Measurements from ENCODE around the gene KDM2A. TPM values are rescaled to one million over a fixed set of nuclear protein-coding genes. Genes with fewer than 3 reads are reported as not detected.

The KDM2A gene
- total RNA-seq, 6 experiments from 2014 or later: 23.8 to 37.1 (median 33.4) TPM

- no peaks in the 10 kb centered on the region for H3K27me3 ChIP-seq
- no peak overlapping the region for H3K27ac ChIP-seq
- intact Hi-C loops (cut with DNase I): loop anchor here in 1 of 2 donors (5.0 kb wide), 1 partner anchor 47 kb away; no protein-coding TSS in a partner anchor
- TF ChIP-seq, protein P1, sequence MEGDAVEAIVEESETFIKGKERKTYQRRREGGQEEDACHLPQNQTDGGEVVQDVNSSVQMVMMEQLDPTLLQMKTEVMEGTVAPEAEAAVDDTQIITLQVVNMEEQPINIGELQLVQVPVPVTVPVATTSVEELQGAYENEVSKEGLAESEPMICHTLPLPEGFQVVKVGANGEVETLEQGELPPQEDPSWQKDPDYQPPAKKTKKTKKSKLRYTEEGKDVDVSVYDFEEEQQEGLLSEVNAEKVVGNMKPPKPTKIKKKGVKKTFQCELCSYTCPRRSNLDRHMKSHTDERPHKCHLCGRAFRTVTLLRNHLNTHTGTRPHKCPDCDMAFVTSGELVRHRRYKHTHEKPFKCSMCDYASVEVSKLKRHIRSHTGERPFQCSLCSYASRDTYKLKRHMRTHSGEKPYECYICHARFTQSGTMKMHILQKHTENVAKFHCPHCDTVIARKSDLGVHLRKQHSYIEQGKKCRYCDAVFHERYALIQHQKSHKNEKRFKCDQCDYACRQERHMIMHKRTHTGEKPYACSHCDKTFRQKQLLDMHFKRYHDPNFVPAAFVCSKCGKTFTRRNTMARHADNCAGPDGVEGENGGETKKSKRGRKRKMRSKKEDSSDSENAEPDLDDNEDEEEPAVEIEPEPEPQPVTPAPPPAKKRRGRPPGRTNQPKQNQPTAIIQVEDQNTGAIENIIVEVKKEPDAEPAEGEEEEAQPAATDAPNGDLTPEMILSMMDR (IDR thresholded peaks at IDR 0.05): no peak
- no peak for TF ChIP-seq POLR2A (IDR thresholded peaks at IDR 0.05)
- peaks cover 0 to 44% (median 13%) of the 10 kb centered on the region in 4 donors for H3K4me1 ChIP-seq
- no peak overlapping the region for H3K4me3 ChIP-seq
- DNase-seq (peak in 1 of 3 donors; percentile 53), ATAC-seq (no peak)
- H3K36me3 ChIP-seq: no peaks in the 10 kb centered on the region
- H3K9me3 ChIP-seq: no peaks in the 10 kb centered on the region
- WGBS (ENCODE audit: insufficient coverage, low coverage, low lambda C conversion rate, missing lambda C conversion rate): 83% methylated on average over 3 of the region's 7 CpGs
Measured at GRCh38 chr11:67264877-67265632, 146.0 kb downstream of the KDM2A start.

- 41% methylated on average over 3 of the region's 54 CpGs for WGBS (ENCODE audit: insufficient coverage, low coverage, low lambda C conversion rate, missing lambda C conversion rate)
- no peaks in the 10 kb centered on the region for H3K36me3 ChIP-seq
- peak overlapping the region in 1 of 3 donors; percentile 87 for H3K4me3 ChIP-seq
- H3K9me3 ChIP-seq: no peaks in the 10 kb centered on the region
- peaks cover 0 to 44% (median 14%) of the 10 kb centered on the region in 4 donors for H3K4me1 ChIP-seq
- TF ChIP-seq POLR2A (IDR thresholded peaks at IDR 0.05): no peak
- TF ChIP-seq, protein P1 (IDR thresholded peaks at IDR 0.05): peak; percentile 64 to 91 (median 71)
- DNase-seq: peak; percentile 83 to 87 (median 86)
- H3K27ac ChIP-seq: peak overlapping the region in 1 of 3 donors; percentile 53
- intact Hi-C loops (cut with DNase I): no loop called here
- no peaks in the 10 kb centered on the region for H3K27me3 ChIP-seq
- peak; percentile 59 to 77 (median 70) for ATAC-seq
Measured at GRCh38 chr11:67265633-67266448, 146.8 kb downstream of the KDM2A start.

GRCh38 chr11:67266449-67267187 is 147.6 kb downstream of the KDM2A start, which contains the start of gene GRK2:
Gene GRK2 (plus strand): TSS chr11:67266473. CDS start chr11:67266700, 227 bp downstream.
- intact Hi-C loops (cut with DNase I): no loop called here
- DNase-seq (peak; percentile 49 to 76 (median 60)), ATAC-seq (peak in 2 of 4 donors; percentile 2 to 3)
- H3K9me3 ChIP-seq: no peaks in the 10 kb centered on the region
- WGBS (ENCODE audit: insufficient coverage, low coverage, low lambda C conversion rate, missing lambda C conversion rate): 0% methylated on average over 9 of the region's 103 CpGs
- TF ChIP-seq, protein P1 (IDR thresholded peaks at IDR 0.05): no peak
- TF ChIP-seq POLR2A (IDR thresholded peaks at IDR 0.05): no peak
- no peaks in the 10 kb centered on the region for H3K36me3 ChIP-seq
- peak within 1 kb of the TSS; percentile 64 to 93 (median 90) for H3K27ac ChIP-seq
- H3K4me1 ChIP-seq: peaks cover 0 to 45% (median 14%) of the 10 kb centered on the region in 4 donors
- no peaks in the 10 kb centered on the region for H3K27me3 ChIP-seq
- peak within 1 kb of the TSS; percentile 82 to 88 (median 87) for H3K4me3 ChIP-seq
